GM18909 (cell line): ENCODE results near the gene CCDC85C.
A peak's percentile ranks its signal among the peaks of the same experiment; 100 is the strongest.

ENCODE experiments used
- ATAC-seq: cut with Tn5 transposase; IDR thresholded peaks from one replicate; pipeline ENCODE4 v1.9.1; 2021; ENCODE audit warnings: mild to moderate bottlenecking; ENCODE audit not compliant: unreplicated experiment, poor library complexity

The CCDC85C gene

DNA sequence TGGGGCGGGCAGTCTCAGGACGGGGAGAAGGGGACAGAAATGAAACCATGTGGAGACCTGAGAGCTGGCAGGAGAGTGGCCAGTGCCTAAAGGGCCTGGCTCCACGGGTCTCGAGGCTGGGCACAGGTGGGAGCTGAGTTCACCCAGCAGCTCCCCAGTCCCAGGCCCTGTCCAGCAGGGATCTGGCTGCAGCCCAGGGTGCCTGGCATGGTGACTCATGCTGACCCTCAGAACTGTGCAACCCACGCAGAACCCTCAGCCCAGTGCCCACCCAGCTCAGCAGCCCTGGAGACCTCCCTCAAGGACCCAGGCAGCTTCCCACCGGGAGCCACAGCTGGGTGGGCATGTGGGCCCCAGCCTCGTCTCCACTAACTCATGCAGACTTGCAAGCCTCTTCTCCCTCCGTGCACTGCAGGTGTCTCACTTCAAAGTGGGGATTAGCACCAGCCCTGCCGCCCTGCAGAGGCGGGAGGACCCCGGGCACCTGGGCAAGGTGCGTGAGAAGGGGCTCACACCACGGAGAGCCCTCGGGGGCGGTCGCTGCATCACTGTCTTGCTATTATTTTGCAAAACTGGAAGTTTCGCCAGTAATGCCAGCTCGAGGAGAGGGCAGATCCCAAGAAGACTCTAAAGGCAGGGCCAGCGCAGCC lies 76.5 kb downstream of the CCDC85C start:
- ATAC-seq, result no peak

DNA sequence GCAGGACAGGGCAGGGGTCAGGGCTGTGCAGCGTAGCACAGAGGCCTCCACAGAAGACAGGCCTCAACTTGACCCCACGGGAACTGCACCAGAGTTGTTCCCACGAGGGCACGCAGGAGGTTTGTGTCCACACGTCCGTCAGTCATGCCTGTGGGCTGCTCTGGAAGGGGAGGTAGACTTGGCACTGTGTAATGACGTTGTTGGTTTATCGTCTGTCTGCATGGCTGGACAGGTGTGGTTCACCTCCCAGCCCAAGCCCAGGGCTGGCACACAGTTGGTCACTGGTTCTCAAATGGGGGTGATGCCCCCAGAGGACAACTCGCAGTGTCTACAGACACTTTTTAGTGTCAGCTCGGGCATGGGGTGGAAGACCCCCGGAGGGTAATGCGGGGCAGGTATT lies 77.0 kb downstream of the CCDC85C start:
- no peak for ATAC-seq

DNA sequence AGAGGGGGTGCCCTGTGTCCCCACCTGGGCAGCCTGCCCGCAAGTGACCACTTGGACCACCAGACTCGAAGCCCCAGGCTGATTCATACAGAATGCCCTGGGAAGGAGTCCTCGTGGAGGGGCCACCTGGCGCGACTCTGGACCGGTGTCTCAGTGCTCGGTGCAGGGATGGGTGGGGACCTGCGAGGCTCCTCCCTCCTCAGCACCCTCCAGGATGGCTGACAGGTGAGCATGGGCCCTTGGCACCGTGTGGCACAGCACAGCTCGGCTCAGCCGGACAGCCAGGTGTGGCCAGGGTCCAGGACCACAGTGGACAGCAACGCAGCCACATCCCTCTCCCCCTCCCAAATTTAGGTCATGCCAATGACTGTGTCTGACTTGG lies 78.3 kb downstream of the CCDC85C start:
- no peak for ATAC-seq

DNA sequence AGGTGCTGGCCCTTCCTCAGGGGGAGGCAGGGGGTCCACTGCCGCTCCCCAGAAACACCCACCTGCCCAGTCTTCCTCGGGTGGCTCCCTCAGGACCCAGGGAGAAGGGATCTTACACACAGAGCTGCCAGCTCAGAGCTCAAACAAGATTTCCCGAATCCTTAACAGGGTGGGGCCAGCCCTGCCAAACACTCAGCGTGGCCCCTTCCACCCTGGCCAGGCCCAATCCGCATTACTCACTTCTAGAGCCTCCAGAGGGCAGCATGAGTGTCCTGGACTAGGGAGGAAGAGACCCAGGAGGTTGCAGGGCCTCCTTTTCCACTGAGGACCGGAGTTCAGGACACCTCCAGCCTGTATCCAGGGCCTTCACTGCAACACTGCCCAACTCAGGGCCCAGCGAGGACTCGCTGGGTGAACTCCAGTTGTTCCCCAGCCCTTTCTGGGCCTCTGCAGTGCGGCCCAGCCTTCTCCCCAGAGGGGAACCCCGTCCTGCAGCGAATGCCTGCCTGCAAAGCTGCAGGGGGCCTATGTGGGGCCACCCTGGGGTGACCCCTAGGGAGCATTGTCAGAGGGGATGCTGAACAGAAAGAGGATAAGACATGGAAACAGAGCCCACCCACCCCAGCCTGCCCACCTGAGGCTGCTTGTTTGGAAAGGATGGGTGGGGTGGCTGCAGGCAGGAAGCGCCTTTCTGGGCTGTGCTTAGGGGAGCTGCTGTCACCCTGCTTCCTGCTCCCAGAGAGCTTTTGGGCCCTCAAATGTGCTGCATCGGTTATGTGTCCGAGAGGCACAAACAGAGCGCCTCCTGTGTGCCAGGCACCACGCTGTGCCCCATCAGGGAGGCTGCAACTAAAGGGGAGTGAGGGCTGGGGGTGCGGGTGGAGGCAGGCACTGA lies 79.0 kb downstream of the CCDC85C start:
- ATAC-seq, result no peak

DNA sequence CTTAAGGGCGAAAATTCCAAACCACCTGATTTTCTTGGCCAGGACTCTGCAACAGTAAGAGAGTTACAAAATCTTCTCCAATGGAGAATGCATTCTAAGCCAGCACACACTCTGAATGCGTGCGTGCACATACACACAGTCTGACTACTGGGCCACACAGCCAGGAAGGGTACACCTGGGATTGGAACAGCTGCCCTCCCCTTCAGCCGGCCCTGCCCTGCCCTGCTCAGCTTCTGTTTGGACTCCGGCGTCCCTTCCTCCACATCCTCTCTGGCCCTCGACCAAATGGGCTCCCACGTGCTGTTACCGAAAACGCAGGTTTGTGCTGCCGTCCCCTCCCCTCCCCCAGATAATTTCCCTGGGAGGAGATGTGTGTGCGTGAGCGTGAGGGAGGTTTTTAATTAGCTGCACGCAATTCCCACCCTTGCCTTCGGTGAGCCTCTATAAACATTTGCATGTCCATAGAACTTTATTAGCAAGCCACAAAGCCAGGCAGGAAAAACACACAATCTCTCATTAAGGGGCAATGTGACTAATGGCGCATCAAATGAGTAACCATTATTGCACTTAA lies 79.8 kb downstream of the CCDC85C start:
- ATAC-seq, result no peak

DNA sequence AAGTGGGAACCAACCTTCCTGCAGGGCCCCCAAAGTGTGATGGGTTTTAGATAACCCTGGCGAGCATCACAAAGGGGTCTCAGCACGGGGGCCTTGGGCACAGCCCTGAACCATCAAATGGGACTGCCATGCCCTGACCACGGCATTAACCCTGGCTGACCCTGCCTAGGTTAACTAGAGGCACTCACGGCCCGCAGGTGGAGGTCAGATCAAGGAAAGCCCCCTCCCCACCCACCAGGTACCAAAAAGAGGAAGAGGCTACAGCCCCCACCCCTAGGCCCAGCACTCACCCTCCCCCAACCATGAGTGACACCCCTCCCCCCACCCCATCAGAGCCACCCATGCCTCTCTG lies 80.3 kb downstream of the CCDC85C start:
- no peak for ATAC-seq

DNA sequence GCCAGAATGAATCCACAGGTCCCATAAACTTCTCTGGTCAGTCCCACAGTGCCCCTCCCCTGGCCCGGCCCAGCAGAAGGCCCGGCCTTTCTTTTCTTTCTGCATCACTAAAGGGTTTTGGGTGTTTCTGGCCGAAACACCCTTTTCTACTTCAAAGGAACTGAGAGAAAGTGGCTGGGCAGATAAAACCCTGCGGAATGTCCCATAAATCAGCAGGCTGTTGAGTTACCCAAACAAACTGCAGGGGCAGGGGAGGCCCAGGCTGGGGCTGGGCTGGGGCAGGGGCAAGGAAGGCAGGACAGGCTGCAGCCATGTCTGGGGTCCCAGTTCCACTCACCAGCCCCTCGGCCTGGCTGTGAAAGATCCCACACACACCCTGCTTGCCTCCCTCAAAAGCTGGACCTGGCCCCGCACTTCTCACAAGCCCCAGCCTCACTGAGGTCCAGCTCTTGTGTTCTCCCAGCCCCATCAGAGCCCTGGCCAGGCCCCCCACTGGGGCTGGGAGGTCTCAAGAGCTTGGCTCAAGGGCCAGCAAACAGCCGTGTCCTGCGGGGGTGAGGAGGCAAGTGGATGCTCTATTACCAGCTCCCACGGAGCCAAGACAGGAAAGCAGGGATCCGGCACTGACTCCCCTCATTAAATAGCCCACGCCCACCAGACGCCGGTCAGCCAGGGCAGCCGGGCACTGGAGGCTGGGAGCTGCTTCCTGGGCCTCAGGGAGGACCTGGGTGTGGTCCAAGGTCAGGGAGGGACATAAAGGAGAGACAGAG lies 80.9 kb downstream of the CCDC85C start:
- ATAC-seq, result no peak

DNA sequence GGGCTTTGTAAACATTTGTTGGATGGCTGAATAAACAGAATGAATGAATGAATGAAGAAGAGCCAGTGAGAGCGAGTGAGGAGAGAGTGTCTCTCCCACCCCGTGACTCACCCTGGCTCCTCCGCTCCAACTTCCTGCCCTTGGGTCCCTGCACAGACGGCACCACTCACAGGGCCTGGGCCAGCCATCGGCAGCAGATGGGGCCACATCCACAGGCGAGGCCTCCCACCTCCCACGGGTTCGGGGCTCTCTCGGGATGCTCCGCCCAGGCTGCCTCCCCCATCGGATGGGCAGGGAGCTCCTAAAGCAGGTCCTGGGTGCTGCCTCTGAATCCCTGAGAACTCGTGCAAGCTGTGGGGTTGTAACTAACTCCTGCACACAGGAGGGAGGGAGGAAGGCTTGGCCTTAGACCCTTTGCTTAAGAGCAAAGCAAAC lies 81.5 kb downstream of the CCDC85C start:
- no peak for ATAC-seq

DNA sequence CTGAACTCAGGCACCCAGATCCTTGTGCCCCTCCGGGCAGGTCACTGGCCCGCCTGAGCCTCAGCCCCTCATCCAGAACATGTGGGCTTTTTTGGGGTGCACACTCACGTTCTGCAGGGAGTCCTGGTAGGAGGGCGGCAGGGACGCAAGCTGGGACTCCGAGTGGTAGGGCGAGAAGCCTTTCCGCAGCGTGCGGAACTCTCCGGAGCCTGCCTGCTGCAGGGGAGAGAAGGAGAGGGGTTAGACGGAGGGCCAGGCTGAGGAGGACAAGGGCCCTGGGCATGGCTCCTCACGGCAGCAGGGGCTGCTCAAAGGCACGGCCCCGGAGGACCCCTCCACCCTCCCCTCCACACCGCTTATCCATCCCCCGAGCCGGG lies 82.0 kb downstream of the CCDC85C start:
- no peak for ATAC-seq

DNA sequence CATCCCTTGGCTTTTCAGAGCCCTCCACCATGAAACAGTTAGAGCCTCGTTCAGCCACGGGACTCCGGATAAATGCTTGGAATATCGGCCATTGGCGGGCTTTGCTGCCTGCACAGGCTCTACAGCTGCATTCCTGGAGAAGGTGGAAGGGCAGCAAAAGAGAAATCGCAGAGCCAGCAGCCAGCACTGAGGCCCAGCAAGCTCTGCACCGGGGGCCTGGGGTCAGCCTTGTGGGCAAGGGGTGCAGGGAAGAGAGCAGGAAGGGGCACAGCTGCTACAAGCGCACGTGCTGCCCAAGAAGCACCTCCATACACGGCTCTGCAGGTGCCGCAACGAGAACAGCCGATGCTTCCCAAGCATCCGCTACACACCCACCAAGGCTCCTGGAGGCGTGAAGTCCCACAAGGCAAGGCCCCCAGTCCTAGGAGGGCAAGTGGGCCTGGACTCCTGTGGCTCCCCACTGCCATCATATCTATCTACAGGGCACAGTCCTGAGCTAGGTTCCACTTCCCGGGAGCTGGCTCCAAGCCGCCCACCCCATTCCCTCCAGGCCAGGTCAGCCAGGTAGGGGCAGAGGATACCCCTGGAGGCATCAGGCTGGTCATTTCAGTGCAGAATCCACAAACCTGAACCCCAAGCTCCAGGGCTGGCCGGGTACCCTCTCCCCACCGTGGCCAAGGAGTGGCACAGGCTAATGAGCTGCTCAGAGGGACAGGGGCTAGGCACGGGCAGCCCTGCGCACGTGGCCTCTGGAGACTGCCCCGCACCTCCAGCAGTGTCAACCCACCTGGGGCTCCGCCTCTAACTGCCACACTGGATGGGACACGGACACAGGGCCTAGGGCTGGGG lies 82.6 kb downstream of the CCDC85C start:
- ATAC-seq, result no peak

DNA sequence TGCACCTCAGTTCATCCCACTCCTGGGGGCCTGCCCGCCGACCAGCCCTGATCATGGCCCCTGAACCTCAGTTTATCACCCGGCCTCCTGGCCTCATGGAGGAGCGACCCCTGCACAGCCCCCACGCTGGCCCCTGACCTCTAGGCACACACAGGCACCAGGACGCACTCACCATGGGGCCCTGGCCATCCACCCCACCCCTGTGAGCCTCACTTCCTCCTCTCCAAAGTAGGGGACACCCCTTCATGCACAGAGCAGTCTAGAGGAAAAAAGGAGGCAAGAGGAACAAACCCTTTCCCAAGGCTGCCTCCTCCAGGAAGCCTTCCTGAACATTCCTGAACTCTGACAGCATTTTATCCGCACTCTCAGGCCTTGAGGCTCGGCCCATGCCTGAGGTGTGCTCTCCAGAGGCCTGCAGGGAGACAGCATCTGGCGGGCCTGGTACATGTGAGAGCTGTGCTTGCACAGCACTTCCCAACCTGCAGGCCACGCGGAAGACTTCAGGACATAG lies 83.4 kb downstream of the CCDC85C start:
- no peak for ATAC-seq

DNA sequence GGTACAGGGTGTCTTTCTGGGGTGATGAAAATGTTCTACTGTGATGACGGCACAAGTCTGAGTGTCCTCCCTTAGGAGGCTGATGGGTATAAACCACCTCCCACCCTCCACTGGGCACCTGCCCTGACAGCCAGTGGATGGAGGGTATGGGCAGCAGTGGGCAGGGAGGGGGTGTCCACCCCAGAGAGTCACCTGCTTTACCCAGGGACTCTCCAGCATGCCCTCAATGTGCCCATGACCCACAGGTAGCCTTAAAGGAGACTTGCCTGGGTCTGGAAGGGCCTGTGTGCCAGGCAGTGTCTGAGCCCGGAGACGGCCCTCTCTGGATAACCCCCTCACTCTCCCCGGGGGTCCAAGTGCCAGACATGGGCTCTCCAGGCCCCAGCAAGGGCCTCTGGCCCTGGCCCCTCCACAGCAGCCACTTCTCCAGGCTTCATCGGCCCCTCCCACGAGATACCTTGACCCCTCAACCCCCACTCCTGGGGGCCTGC lies 84.0 kb downstream of the CCDC85C start:
- ATAC-seq, result no peak

DNA sequence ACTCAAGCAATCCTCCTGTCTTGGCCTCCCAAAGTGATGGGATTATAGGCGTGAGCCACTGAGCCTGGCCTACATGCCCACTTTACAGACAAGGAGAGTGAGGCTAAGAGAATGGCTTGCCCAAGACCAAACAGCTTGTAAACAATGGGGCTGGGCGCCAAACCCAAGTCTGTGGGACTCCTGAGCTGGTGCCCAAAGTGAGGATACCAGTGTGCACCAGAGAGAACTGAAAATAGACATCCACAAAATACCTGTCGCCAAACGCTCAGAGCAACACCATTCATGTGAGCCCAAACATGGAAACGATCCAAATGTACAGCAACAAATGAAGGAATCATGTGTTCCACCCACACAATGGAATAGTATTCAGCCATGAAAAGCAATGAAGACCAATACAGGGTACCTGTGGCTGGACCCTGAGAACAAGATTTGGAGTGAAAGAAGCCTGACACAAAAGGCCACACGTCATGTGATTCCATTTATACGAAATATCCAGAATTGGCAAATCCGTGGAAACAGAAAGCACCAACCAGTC lies 84.6 kb downstream of the CCDC85C start:
- ATAC-seq, result no peak

DNA sequence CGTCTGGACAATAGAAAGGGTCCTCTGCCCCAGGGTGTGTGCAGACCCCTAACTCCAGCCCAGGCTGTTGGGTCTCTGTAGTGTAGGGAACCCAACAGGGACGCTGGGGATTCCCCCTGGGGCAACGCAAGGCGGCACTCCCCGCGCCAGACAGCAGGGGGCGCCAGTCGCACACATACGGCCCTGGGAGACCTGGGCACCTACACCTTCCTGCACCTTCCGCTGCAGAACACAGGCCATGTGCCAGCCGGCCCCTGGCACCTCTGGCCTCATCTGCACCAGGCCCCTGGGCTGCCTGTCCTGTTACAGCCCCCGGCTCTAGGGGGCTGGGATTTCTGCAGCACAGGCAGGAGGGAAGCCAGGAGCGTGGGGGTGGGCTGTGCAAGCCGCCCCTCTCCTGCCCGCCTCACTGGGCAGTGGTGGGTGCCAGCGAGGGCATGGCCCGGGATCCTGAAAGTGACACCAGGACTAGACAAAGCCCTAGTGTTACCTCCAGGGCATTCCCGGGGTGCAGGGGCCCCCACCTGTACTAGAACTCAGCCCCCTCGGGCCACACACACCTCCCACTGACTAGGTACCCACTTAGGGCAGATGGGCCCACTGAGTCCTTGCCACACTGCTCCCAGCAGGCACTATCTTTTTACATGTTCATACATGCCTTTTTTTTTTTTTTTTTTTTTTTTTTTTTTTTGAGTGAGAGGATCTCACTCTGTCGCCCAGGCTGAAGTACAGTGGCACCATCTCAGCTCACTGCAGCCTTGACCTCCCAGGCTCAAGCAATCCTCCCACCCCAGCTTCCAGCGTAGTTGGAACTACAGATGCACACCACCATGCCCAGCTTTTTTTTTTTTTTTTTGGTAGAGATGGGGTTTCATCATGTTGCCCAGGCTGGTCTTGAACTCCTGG lies 85.3 kb downstream of the CCDC85C start:
- ATAC-seq, result peak; percentile 75

DNA sequence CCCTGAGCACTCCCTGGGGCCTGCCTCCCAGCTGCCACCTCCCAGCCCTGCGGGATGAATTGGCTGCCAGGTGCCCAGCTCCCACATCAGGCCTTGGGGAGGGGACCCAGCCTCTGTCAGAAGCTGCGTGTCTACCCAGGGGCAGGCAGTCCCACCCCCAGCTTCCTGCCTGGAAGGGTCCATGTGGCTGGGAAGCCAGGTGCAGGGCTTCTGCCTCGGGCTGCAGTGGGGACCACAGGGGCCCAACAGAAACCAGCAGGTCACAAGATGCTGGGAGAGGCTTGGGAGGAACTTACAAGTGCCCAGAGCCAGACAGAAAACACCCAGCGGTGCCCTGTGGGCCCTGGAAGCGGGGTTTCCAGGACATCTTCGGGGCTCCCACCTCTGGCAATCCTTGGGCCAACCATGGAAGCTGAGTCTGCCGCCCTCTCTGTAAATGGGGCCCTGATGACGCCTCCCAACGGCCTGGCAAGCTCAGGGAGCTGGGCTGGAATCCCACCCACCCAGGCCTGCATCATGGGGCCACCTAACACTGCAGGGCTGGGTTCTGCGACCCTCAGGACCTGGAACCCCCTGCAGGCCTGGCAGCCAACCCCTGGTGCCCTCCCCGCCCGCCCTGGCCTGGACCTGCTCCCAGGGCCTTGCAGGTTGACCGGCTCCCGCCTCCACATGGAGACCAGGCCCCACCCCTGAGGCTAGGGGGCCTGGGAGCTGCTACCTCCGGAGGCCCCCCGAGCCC lies 86.2 kb downstream of the CCDC85C start:
- ATAC-seq, result no peak

DNA sequence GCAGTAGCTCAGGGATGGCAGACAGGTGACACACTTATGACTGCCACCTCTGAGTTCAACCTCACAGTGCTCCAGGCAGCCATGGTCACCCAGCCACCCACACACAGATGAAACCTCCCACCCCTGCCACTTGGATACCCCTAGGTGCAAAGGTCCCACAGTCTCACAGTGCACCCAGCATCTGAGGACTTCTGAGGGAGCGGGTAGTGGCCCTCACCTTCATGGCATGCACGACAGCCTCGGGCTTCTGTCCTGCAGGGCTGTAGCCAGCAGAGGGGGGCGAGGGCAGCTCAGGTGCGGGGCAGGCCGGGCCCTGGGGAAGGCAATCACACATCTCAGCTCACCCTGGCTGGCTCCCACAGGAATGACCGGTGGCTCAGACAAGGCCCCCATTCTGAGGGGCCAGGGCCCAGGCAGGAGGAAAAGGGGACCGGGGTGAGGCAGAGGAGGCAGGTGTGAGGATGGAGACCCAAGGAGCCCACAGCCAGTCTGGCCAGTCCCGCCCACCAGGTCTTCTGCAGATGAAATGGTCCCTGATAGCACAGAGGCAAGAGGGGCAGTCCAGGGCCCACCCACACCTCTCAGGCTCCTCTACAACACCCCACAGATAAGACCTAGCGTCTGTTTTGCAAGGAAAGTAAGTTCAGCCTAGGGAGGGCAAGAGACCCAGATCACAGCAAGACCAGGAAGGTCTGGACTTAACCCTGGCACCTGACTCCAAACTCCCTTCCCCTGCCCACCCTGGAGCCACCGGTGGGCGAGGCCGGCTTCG lies 87.0 kb downstream of the CCDC85C start:
- no peak for ATAC-seq
